ENCODE data around the gene BLNK. TPM values are rescaled to one million over a fixed set of nuclear protein-coding genes. Genes with fewer than 3 reads are reported as not detected.

Gene BLNK
- total and polyA plus RNA-seq, 2 experiments from 2014 or later: 0.11 TPM; not detected in 1

DNA sequence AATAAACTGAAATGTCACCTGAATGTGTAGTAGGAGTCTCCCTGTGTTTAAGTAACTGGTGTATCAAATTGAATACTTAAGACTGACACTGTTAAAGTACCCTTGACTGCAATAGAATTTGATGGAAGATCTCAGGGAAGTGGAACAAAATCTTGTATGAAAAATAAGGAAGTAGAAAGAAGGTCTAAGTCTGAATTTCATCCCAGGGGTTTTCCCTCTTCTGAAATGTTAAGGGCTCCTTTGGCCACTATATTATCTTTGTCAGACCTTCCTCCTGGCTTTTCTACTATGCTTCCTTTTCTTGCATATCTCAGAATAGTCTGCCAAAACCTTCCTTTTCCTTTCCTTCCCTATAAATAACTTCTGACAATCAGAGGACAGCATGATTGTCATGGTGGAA, 59.6 kb downstream of the BLNK start:
- peaks cover 5% of the 10 kb centered on the region; the same call in 1 of the 2 replicates for H3K9me2 ChIP-seq (ENCODE audit: insufficient read depth)
- TF ChIP-seq POLR2AphosphoS5 (IDR thresholded peaks at IDR 0.05; ENCODE audit: low read depth): no peak
- no peak for TF ChIP-seq STAT1 (IDR thresholded peaks at IDR 0.05; ENCODE audit: unreplicated experiment)
- no peak for DNase-seq (ENCODE audit: low spot score)

DNA sequence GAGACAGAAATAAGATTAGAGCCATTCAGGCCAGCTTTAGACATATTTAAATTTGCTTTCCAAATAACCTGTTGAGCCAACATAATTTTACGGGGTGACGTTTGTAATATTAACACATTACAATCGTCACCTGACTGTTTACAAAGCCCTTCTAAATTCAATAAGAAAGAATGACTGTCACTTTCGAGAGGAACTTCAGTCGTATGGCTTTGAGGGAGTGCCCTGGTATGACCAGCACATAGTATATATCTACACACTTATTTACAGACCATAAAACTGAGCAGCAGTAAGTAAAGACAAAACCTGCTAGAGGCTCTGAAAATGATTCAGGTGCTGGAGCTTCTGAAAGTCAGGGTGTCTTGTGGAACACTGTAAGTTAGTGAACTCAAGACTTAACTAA, 62.4 kb downstream of the BLNK start:
- Histone ChIP-seq H3K4me2 (no peak overlapping the region), H3K27ac (ENCODE audit: low read depth) (no peak overlapping the region), H3K4me3 (no peak overlapping the region), H3K9me2 (ENCODE audit: insufficient read depth) (no peaks in the 10 kb centered on the region), H3K36me3 (ENCODE audit: insufficient read depth) (no peaks in the 10 kb centered on the region), H3F3A (replicated peaks; ENCODE audit: low read depth) (no peaks in the 10 kb centered on the region), H3K4me1 (ENCODE audit: insufficient read depth) (peaks cover 12% of the 10 kb centered on the region), H4K20me1 (replicated peaks; ENCODE audit: insufficient read depth) (no peaks in the 10 kb centered on the region), H3K79me2 (replicated peaks; ENCODE audit: insufficient read depth) (no peaks in the 10 kb centered on the region), H2AFZ (no peak overlapping the region), H3K27me3 (ENCODE audit: insufficient read depth) (no peaks in the 10 kb centered on the region)
- no peak overlapping the region for H3K4me3 Mint-ChIP-seq
- no peaks in the 10 kb centered on the region for H3K9me3 Mint-ChIP-seq
- TF ChIP-seq POLR2AphosphoS5 (IDR thresholded peaks at IDR 0.05; ENCODE audit: low read depth): no peak
- no peak for TF ChIP-seq ZNF331 (CRISPR knock-in tag; IDR thresholded peaks at IDR 0.05; ENCODE audit: low read depth)
- TF ChIP-seq, protein P1, sequence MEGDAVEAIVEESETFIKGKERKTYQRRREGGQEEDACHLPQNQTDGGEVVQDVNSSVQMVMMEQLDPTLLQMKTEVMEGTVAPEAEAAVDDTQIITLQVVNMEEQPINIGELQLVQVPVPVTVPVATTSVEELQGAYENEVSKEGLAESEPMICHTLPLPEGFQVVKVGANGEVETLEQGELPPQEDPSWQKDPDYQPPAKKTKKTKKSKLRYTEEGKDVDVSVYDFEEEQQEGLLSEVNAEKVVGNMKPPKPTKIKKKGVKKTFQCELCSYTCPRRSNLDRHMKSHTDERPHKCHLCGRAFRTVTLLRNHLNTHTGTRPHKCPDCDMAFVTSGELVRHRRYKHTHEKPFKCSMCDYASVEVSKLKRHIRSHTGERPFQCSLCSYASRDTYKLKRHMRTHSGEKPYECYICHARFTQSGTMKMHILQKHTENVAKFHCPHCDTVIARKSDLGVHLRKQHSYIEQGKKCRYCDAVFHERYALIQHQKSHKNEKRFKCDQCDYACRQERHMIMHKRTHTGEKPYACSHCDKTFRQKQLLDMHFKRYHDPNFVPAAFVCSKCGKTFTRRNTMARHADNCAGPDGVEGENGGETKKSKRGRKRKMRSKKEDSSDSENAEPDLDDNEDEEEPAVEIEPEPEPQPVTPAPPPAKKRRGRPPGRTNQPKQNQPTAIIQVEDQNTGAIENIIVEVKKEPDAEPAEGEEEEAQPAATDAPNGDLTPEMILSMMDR (conservative IDR thresholded peaks at IDR 0.05; ENCODE audit: low read depth in 2 of 2): no peak
- TF ChIP-seq, protein P2, sequence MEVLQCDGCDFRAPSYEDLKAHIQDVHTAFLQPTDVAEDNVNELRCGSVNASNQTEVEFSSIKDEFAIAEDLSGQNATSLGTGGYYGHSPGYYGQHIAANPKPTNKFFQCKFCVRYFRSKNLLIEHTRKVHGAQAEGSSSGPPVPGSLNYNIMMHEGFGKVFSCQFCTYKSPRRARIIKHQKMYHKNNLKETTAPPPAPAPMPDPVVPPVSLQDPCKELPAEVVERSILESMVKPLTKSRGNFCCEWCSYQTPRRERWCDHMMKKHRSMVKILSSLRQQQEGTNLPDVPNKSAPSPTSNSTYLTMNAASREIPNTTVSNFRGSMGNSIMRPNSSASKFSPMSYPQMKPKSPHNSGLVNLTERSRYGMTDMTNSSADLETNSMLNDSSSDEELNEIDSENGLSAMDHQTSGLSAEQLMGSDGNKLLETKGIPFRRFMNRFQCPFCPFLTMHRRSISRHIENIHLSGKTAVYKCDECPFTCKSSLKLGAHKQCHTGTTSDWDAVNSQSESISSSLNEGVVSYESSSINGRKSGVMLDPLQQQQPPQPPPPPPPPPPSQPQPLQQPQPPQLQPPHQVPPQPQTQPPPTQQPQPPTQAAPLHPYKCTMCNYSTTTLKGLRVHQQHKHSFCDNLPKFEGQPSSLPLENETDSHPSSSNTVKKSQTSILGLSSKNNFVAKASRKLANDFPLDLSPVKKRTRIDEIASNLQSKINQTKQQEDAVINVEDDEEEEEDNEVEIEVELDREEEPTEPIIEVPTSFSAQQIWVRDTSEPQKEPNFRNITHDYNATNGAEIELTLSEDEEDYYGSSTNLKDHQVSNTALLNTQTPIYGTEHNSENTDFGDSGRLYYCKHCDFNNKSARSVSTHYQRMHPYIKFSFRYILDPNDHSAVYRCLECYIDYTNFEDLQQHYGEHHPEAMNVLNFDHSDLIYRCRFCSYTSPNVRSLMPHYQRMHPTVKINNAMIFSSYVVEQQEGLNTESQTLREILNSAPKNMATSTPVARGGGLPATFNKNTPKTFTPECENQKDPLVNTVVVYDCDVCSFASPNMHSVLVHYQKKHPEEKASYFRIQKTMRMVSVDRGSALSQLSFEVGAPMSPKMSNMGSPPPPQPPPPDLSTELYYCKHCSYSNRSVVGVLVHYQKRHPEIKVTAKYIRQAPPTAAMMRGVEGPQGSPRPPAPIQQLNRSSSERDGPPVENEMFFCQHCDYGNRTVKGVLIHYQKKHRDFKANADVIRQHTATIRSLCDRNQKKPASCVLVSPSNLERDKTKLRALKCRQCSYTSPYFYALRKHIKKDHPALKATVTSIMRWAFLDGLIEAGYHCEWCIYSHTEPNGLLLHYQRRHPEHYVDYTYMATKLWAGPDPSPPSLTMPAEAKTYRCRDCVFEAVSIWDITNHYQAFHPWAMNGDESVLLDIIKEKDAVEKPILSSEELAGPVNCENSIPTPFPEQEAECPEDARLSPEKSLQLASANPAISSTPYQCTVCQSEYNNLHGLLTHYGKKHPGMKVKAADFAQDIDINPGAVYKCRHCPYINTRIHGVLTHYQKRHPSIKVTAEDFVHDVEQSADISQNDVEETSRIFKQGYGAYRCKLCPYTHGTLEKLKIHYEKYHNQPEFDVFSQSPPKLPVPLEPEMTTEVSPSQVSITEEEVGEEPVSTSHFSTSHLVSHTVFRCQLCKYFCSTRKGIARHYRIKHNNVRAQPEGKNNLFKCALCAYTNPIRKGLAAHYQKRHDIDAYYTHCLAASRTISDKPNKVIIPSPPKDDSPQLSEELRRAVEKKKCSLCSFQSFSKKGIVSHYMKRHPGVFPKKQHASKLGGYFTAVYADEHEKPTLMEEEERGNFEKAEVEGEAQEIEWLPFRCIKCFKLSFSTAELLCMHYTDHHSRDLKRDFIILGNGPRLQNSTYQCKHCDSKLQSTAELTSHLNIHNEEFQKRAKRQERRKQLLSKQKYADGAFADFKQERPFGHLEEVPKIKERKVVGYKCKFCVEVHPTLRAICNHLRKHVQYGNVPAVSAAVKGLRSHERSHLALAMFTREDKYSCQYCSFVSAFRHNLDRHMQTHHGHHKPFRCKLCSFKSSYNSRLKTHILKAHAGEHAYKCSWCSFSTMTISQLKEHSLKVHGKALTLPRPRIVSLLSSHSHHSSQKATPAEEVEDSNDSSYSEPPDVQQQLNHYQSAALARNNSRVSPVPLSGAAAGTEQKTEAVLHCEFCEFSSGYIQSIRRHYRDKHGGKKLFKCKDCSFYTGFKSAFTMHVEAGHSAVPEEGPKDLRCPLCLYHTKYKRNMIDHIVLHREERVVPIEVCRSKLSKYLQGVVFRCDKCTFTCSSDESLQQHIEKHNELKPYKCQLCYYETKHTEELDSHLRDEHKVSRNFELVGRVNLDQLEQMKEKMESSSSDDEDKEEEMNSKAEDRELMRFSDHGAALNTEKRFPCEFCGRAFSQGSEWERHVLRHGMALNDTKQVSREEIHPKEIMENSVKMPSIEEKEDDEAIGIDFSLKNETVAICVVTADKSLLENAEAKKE (CRISPR knock-in tag; IDR thresholded peaks at IDR 0.05): no peak
- no peak for TF ChIP-seq CREB1 (CRISPR knock-in tag; IDR thresholded peaks at IDR 0.05; ENCODE audit: low read depth)
- H3K27me3 Mint-ChIP-seq (ENCODE audit: insufficient read depth, low read depth, poor library complexity): peaks cover 3% of the 10 kb centered on the region
- H3K4me1 Mint-ChIP-seq: peaks cover 13% of the 10 kb centered on the region
- ATAC-seq (no peak), DNase-seq (ENCODE audit: low spot score) (no peak)
- no peak overlapping the region for H3K27ac Mint-ChIP-seq
- H3K36me3 Mint-ChIP-seq (ENCODE audit: low read depth): no peaks in the 10 kb centered on the region

More for the DNA sequence above, 59.6 kb downstream of the BLNK start:
- H3K4me1 Mint-ChIP-seq: no peaks in the 10 kb centered on the region; the same call in 2 of the 3 replicates
- no peak for ATAC-seq
- no peaks in the 10 kb centered on the region for H3K79me2 ChIP-seq (replicated peaks; ENCODE audit: insufficient read depth)
- no peaks in the 10 kb centered on the region for H3K36me3 Mint-ChIP-seq (ENCODE audit: low read depth)
- H4K20me1 ChIP-seq (replicated peaks; ENCODE audit: insufficient read depth): no peaks in the 10 kb centered on the region
- H3K9me3 Mint-ChIP-seq: no peaks in the 10 kb centered on the region
- H3K27ac Mint-ChIP-seq: no peak overlapping the region
- no peak overlapping the region for H3K4me3 Mint-ChIP-seq
- no peaks in the 10 kb centered on the region for H3K4me1 ChIP-seq (ENCODE audit: insufficient read depth)
- H2AFZ ChIP-seq: no peak overlapping the region
- no peaks in the 10 kb centered on the region for H3F3A ChIP-seq (replicated peaks; ENCODE audit: low read depth)
- H3K36me3 ChIP-seq (ENCODE audit: insufficient read depth): no peaks in the 10 kb centered on the region
- no peaks in the 10 kb centered on the region for H3K27me3 ChIP-seq (ENCODE audit: insufficient read depth)
- H3K27me3 Mint-ChIP-seq (ENCODE audit: insufficient read depth, low read depth, poor library complexity): peaks cover 4% of the 10 kb centered on the region
- no peak overlapping the region for H3K4me3 ChIP-seq
- H3K27ac ChIP-seq (ENCODE audit: low read depth): no peak overlapping the region
- H3K4me2 ChIP-seq: no peak overlapping the region
